Endodermal cell (in vitro differentiated cells): Measurements from ENCODE around the gene PRMT5. TPM values are rescaled to one million over a fixed set of nuclear protein-coding genes. Genes with fewer than 3 reads are reported as not detected.

Source experiments
- DNase-seq: peaks from one replicate; pipeline ENCODE4 v3.0.0-alpha.2; 2017
- H3K27ac ChIP-seq: 2 replicates; pipeline ENCODE4 v1.5.1; 2013; ENCODE audit warnings: mild to moderate bottlenecking, low read depth, low read length, moderate library complexity
- H3K27me3 ChIP-seq: 2 replicates; pipeline ENCODE4 v1.6.1; 2013; ENCODE audit warnings: mild to moderate bottlenecking, low read length, moderate library complexity; ENCODE audit not compliant: insufficient read depth, control insufficient read depth, poor library complexity, severe bottlenecking
- H3K36me3 ChIP-seq: 2 replicates; pipeline ENCODE4 v1.7.0; 2013; ENCODE audit warnings: mild to moderate bottlenecking, low read length, moderate library complexity; ENCODE audit not compliant: control insufficient read depth, insufficient read depth
- H3K4me1 ChIP-seq: one replicate; pipeline ENCODE4 v1.7.0; 2013; ENCODE audit warnings: low read length; ENCODE audit not compliant: control insufficient read depth, insufficient read depth
- H3K4me3 ChIP-seq: 2 replicates; pipeline ENCODE4 v1.5.1; 2013; ENCODE audit warnings: mild to moderate bottlenecking, low read length, moderate library complexity
- H3K9ac ChIP-seq: 2 replicates; pipeline ENCODE4 v1.6.1; 2013; ENCODE audit warnings: mild to moderate bottlenecking, low read length, moderate library complexity; ENCODE audit not compliant: poor library complexity, severe bottlenecking; ENCODE audit errors: extremely low read depth
- H3K9me3 ChIP-seq: 2 replicates; pipeline ENCODE4 v1.6.1; 2013; ENCODE audit warnings: mild to moderate bottlenecking, low read length, moderate library complexity; ENCODE audit not compliant: control insufficient read depth
- H3K27ac Mint-ChIP-seq: 2 replicates; pipeline ENCODE4 v1.8.0; 2020; ENCODE audit warnings: mixed read lengths
- H3K27me3 Mint-ChIP-seq: 2 replicates; pipeline ENCODE4 v1.8.0; 2021; ENCODE audit warnings: mild to moderate bottlenecking, mixed read lengths; ENCODE audit not compliant: insufficient read depth
- H3K36me3 Mint-ChIP-seq: 2 replicates; pipeline ENCODE4 v1.8.0; 2020; ENCODE audit warnings: low read depth, mixed read lengths
- H3K4me1 Mint-ChIP-seq: 2 replicates; pipeline ENCODE4 v1.8.0; 2020; ENCODE audit warnings: mixed read lengths
- H3K4me3 Mint-ChIP-seq: 2 replicates; pipeline ENCODE4 v1.8.0; 2020; ENCODE audit warnings: mild to moderate bottlenecking, moderate library complexity, mixed read lengths
- H3K9me3 Mint-ChIP-seq: 2 replicates; pipeline ENCODE4 v1.8.0; 2020; ENCODE audit warnings: mild to moderate bottlenecking, mixed read lengths
- CTCF ChIP-seq: fragments of 200-600 bp; sonication (generic); conservative IDR thresholded peaks from 2 replicates; pipeline ENCODE4 v1.5.0; 2021; ENCODE audit warnings: antibody characterized with exemption, mild to moderate bottlenecking
- WGBS, 2 experiments: methylation state at CpG; one replicate each; pipeline versions ENCODE4 v1.1.5 to v1.1.7; 2013; ENCODE audit warnings: missing lambda C conversion rate in 2 of 2, mixed read lengths in 1 of 2; ENCODE audit not compliant: insufficient coverage in 1 of 2, insufficient read length in 1 of 2; 5-methylcytosine and 5-hydroxymethylcytosine counted together
- total RNA-seq, 2 donors: library from RNA; stranded (reverse); fragmentation: NEBNext Ultra II Directional in 1 of 2; extraction: Animal tissue kit (Norgen Biotek cat#: 25700) in 1 of 2; gene quantifications; 2 replicates in 1 of 2; 3 replicates in 1 of 2; pipeline ENCODE4 v1.2.1, GENCODE V29; 2021

PRMT5 gene
- total RNA-seq, 2 donors from 2014 or later, result 111 to 112 TPM

GRCh38 chr14:22906073-22906472 is 23.1 kb downstream of the PRMT5 start:
- H3K4me3 Mint-ChIP-seq, result no peak overlapping the region
- H3K36me3 ChIP-seq, result peaks cover 84% of the 10 kb centered on the region
- no peaks in the 10 kb centered on the region for H3K27me3 ChIP-seq
- H3K4me1 Mint-ChIP-seq, result no peaks in the 10 kb centered on the region
- no peaks in the 10 kb centered on the region for H3K4me1 ChIP-seq
- no peak overlapping the region for H3K27ac ChIP-seq
- H3K9ac ChIP-seq, result no peak overlapping the region
- H3K9me3 ChIP-seq, result no peaks in the 10 kb centered on the region
- no peak overlapping the region for H3K27ac Mint-ChIP-seq
- 96 to 99% methylated on average over 20 of the region's 20 CpGs for WGBS, 2 experiments
- no peaks in the 10 kb centered on the region for H3K9me3 Mint-ChIP-seq
- TF ChIP-seq CTCF, result no peak
- H3K4me3 ChIP-seq, result no peak overlapping the region
- peaks cover 69% of the 10 kb centered on the region for H3K36me3 Mint-ChIP-seq
- no peak for DNase-seq
- H3K27me3 Mint-ChIP-seq, result no peaks in the 10 kb centered on the region

DNA sequence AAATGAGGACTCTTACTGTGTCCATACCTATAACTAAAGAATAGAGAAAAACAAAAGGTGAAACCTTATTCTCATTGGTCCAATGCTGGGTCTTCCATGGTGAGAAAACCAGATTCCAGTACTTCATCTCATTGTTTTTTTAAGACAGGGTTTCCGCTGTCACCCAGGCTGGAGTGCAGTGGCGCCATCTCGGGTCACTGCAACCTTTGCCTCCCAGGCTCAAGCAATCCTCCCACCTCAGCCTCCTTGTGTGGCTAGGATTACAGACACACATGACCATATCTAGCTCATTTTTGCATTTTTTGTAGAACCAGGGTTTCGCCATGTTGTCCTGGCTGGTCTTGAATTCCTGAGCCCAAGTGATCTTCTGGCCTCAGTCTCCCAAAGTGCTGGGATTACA is 23.5 kb downstream of the PRMT5 start:
- H3K27ac ChIP-seq, result no peak overlapping the region
- Mint-ChIP-seq H3K4me1 (no peaks in the 10 kb centered on the region), H3K36me3 (peaks cover 72% of the 10 kb centered on the region), H3K4me3 (no peak overlapping the region), H3K27me3 (no peaks in the 10 kb centered on the region), H3K9me3 (no peaks in the 10 kb centered on the region), H3K27ac (no peak overlapping the region)
- no peaks in the 10 kb centered on the region for H3K4me1 ChIP-seq
- peak; percentile 17 for TF ChIP-seq CTCF
- H3K9ac ChIP-seq, result no peak overlapping the region
- no peak for DNase-seq
- peaks cover 83% of the 10 kb centered on the region for H3K36me3 ChIP-seq
- 91 to 92% methylated on average over 4 of the region's 4 CpGs for WGBS, 2 experiments
- no peaks in the 10 kb centered on the region for H3K27me3 ChIP-seq
- H3K4me3 ChIP-seq, result no peak overlapping the region
- H3K9me3 ChIP-seq, result no peaks in the 10 kb centered on the region

DNA sequence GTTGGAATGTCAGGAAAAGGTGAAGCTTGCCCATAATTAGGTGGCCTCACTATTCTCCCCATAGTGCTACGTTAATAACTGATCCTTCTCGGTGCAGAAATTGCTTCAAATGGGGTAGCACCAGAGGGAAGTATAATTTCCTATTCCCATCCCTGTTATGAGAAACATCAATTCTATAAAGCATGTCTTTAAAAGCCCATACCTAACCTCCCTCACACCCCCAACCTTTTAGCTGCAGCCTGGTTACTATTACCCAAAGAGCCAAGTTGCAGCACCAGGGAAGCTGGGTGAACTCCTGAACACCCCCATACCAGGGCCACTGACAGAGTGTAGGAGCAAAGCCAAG is 25.5 kb downstream of the PRMT5 start:
- Histone ChIP-seq H3K9me3 (no peaks in the 10 kb centered on the region), H3K4me1 (peaks cover 5% of the 10 kb centered on the region), H3K9ac (no peak overlapping the region), H3K4me3 (no peak overlapping the region), H3K36me3 (peaks cover 84% of the 10 kb centered on the region), H3K27ac (no peak overlapping the region), H3K27me3 (no peaks in the 10 kb centered on the region)
- 90 to 97% methylated on average over 2 of the region's 2 CpGs for WGBS, 2 experiments
- peaks cover 3% of the 10 kb centered on the region for H3K4me1 Mint-ChIP-seq
- no peak overlapping the region for H3K27ac Mint-ChIP-seq
- DNase-seq, result no peak
- H3K4me3 Mint-ChIP-seq, result no peak overlapping the region
- H3K9me3 Mint-ChIP-seq, result no peaks in the 10 kb centered on the region
- TF ChIP-seq CTCF, result no peak
- peaks cover 66% of the 10 kb centered on the region for H3K36me3 Mint-ChIP-seq
- H3K27me3 Mint-ChIP-seq, result peaks cover 2% of the 10 kb centered on the region
